22Rv1 (cell line): Measurements from ENCODE around the gene ACAP1.

ENCODE experiments used
- CTCF ChIP-seq: fragments of 450-650 bp; IDR thresholded peaks from 2 replicates; pipeline ENCODE4 v1.5.1; 2017; ENCODE audit warnings: mild to moderate bottlenecking
- ZFX ChIP-seq: fragments of 450-650 bp; IDR thresholded peaks from 2 replicates; pipeline ENCODE4 v1.6.1; 2017; ENCODE audit warnings: antibody characterized with exemption, borderline replicate concordance

DNA sequence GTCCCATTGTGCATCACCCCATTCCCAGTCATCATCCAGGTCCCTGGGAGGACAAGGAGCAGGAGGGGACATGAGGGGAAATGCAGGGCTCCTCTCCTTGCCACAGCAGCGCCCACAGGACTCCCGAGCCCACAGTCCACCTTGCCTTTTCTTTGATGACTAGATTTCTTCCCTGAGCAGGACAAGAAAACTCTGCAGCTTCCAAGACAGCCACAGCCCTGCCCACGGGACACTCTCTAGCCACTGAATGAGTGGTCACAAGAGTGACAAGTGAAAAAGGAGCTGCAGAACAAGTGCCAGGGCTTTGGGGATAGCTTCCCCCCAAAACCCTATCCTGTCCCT lies 11.9 kb upstream of the ACAP1 start:
- TF ChIP-seq CTCF (peak; percentile 71), ZFX (no peak)
